Upper lobe of left lung (tissue), 4 donors: ENCODE data around the gene ZNF23.

Experiments used
- CTCF ChIP-seq, 6 experiments: fragments of 450-650 bp in 4 of 6; fragments of 200-600 bp in 2 of 6; sonication (generic) in 2 of 6; IDR thresholded peaks; one replicate each; pipeline ENCODE4 v1.5.1; 2016 to 2019; ENCODE audit warnings: antibody characterized with exemption in 6 of 6
- EP300 ChIP-seq, 4 donors: sonication (generic); formaldehyde crosslinking; IDR thresholded peaks; one replicate each; pipeline ENCODE4 v1.5.1; 2017; ENCODE audit warnings: antibody characterized with exemption in 4 of 4, control low read depth in 2 of 4
- POLR2AphosphoS5 ChIP-seq, 2 donors: sonication (generic); formaldehyde crosslinking; IDR thresholded peaks; one replicate each; pipeline ENCODE4 v1.5.1; 2017; ENCODE audit warnings: antibody characterized with exemption in 2 of 2

GRCh38 chr16:71413341-71413740 lies 48.7 kb downstream of the ZNF23 start:
- no peak for TF ChIP-seq POLR2AphosphoS5 (IDR thresholded peaks at IDR 0.05)
- no peak for TF ChIP-seq CTCF (IDR thresholded peaks at IDR 0.05)
- TF ChIP-seq EP300 (IDR thresholded peaks at IDR 0.05): no peak
